K562 (cell line): ENCODE results near the gene C5AR2. TPM values are rescaled to one million over a fixed set of nuclear protein-coding genes. Genes with fewer than 3 reads are reported as not detected.
A peak's percentile ranks its signal among the peaks of the same experiment; 100 is the strongest.

ENCODE experiments used
- ATAC-seq: fragments of 200-7000 bp; cut with Tn5 transposase; 3 replicates; pipeline ENCODE4 v1.9.1; 2020; ENCODE audit warnings: moderate library complexity
- BruUV-seq: library from RNA; stranded (reverse); fragments of 400-500 nt; replicated peaks from 2 replicates; lab custom pipeline; 2021; lab: Mats Ljungman, UMichigan
- CTCF ChIA-PET: fragments of 300-600 bp; formaldehyde crosslinking; extraction: SDS; loops from one replicate; lab custom pipeline; 2021; ENCODE audit warnings: low intra/inter-chr PET ratio; lab: Yijun Ruan, JAX
- POLR2A ChIA-PET: fragments of 300-600, 350-650 bp; sonication (Branson Sonifier 250); formaldehyde crosslinking; extraction: SDS; loops from one replicate; lab custom pipeline; 2021; ENCODE audit warnings: antibody characterized with exemption, inconsistent platforms; lab: Yijun Ruan, JAX
- DNase-seq, 4 experiments: peaks; one replicate each; pipeline versions ENCODE4 v3.0.0 to v3.0.0-alpha.2; 2011 to 2018; ENCODE audit warnings: low spot score in 3 of 4, mixed read lengths in 3 of 4; ENCODE audit errors: extremely low read depth in 1 of 4
- FAIRE-seq: peaks from 2 replicates; lab custom pipeline; 2011; peaks lifted over from hg19 to GRCh38; lab: Jason Lieb, UNC
- H2AFZ ChIP-seq: 2 replicates; pipeline ENCODE4 v1.6.0; 2011; ENCODE audit warnings: low read depth, low read length, control low read depth, inconsistent platforms
- H3K27ac ChIP-seq: fragments of 200-600 bp; 3 replicates; pipeline ENCODE4 v1.8.0; 2011; ENCODE audit warnings: low read depth, mild to moderate bottlenecking, control low read depth, inconsistent platforms, low read length, moderate library complexity, mixed read lengths; ENCODE audit errors: extremely low read depth
- H3K27me3 ChIP-seq, 2 experiments: fragments of 300-600 bp in 1 of 2; 2 replicates in 1 of 2; 3 replicates in 1 of 2; pipeline versions ENCODE4 v1.6.0 to v1.8.0; 2011; ENCODE audit warnings: inconsistent platforms in 2 of 2, low read length in 2 of 2, mild to moderate bottlenecking in 1 of 2, mixed read lengths in 1 of 2, moderate library complexity in 1 of 2; ENCODE audit not compliant: control insufficient read depth in 2 of 2, insufficient read depth in 2 of 2
- H3K36me3 ChIP-seq: fragments of 300-600 bp; 3 replicates; pipeline ENCODE4 v1.8.0; 2011; ENCODE audit warnings: mild to moderate bottlenecking, low read length, inconsistent platforms; ENCODE audit not compliant: control insufficient read depth, insufficient read depth
- H3K4me1 ChIP-seq, 2 experiments: fragments of 200-600 bp in 1 of 2; replicated peaks in 1 of 2; 2 replicates in 1 of 2; 3 replicates in 1 of 2; pipeline versions ENCODE4 v1.5.1 to v1.8.0; 2011; ENCODE audit warnings: inconsistent platforms in 2 of 2, low read length in 2 of 2, mild to moderate bottlenecking in 1 of 2, mixed read lengths in 1 of 2, moderate library complexity in 1 of 2; ENCODE audit not compliant: control insufficient read depth in 2 of 2, insufficient read depth in 2 of 2
- H3K4me2 ChIP-seq: 2 replicates; pipeline ENCODE4 v1.6.1; 2011; ENCODE audit warnings: low read length, control low read depth, inconsistent platforms, mixed read lengths; ENCODE audit not compliant: insufficient read depth
- H3K4me3 ChIP-seq: fragments of 200-600 bp; sonication (generic), shearing (Covaris generic); 2 replicates; pipeline ENCODE4 v1.5.1; 2016; ENCODE audit warnings: control low read depth, inconsistent platforms
- H3K79me2 ChIP-seq: fragments of 200-600 bp; 3 replicates; pipeline ENCODE4 v1.8.0; 2011; ENCODE audit warnings: low read length, inconsistent platforms; ENCODE audit not compliant: control insufficient read depth, insufficient read depth
- H3K9ac ChIP-seq, 2 experiments: 2 replicates each; pipeline versions ENCODE4 v1.6.0 to v1.6.1; 2011; ENCODE audit warnings: low read depth in 2 of 2, low read length in 2 of 2, control low read depth in 1 of 2, inconsistent platforms in 1 of 2, mild to moderate bottlenecking in 1 of 2, mixed read lengths in 1 of 2; ENCODE audit not compliant: insufficient read depth in 1 of 2
- H3K9me1 ChIP-seq: one replicate; pipeline ENCODE4 v1.6.0; 2011; ENCODE audit warnings: inconsistent platforms, mild to moderate bottlenecking, low read length, moderate library complexity; ENCODE audit not compliant: control insufficient read depth, insufficient read depth
- H3K9me3 ChIP-seq: replicated peaks from 2 replicates; pipeline ENCODE4 v1.5.1; 2011; ENCODE audit warnings: low read depth, low read length, inconsistent platforms; ENCODE audit not compliant: control insufficient read depth, insufficient read depth
- H4K20me1 ChIP-seq: replicated peaks from 2 replicates; pipeline ENCODE4 v1.6.1; 2011; ENCODE audit warnings: low read length, inconsistent platforms, mixed read lengths; ENCODE audit not compliant: control insufficient read depth, insufficient read depth
- C11orf30 ChIP-seq: fragments of 450-650 bp; IDR thresholded peaks from 2 replicates; pipeline ENCODE4 v1.6.1; 2016; ENCODE audit warnings: low read depth, mild to moderate bottlenecking
- NFYB ChIP-seq: IDR thresholded peaks from 2 replicates; pipeline ENCODE4 v1.6.1; 2011; ENCODE audit warnings: mild to moderate bottlenecking, moderate library complexity; ENCODE audit not compliant: insufficient read length; ENCODE audit errors: extremely low read depth
- POLR2B ChIP-seq: fragments of 450-650 bp; IDR thresholded peaks from 2 replicates; pipeline ENCODE4 v1.6.1; 2018; ENCODE audit warnings: low read depth; ENCODE audit not compliant: partially characterized antibody
- ZBED1 ChIP-seq: IDR thresholded peaks from 2 replicates; pipeline ENCODE4 v1.6.1; 2014
- ZFP36 ChIP-seq: fragments of 150-350 bp; IDR thresholded peaks from 2 replicates; pipeline ENCODE4 v1.6.1; 2018; ENCODE audit warnings: low read length, low read depth; ENCODE audit not compliant: partially characterized antibody
- WGBS: fragments of 100-300 bp; shearing (Covaris generic); methylation state at CpG from one replicate; pipeline ENCODE4 v1.1.6; 2016; ENCODE audit warnings: low coverage, mixed read lengths; ENCODE audit not compliant: insufficient coverage; ENCODE audit errors: missing lambda C conversion rate; 5-methylcytosine and 5-hydroxymethylcytosine counted together
- in situ Hi-C: fragments of 300-500 bp; cut with MboI; formaldehyde crosslinking; loops from 4 replicates; pipeline ENCODE4 v1.15.0; 2018; ENCODE audit warnings: inconsistent platforms, mixed read lengths
- intact Hi-C: fragments of 100-400 bp; cut with micrococcal nuclease; formaldehyde crosslinking; loops from 2 replicates; pipeline ENCODE4 v1.14.2; 2022
- polyA plus RNA-seq, 8 experiments: library from polyadenylated mRNA; depleted of rRNA in 4 of 8; stranded (reverse) in 5 of 8; unstranded in 3 of 8; fragments of >200 nt; fragmentation: Nextera tagmentation in 2 of 8; fragmentation: Illumina TruSeq in 1 of 8; extraction: Ambion mirVana in 2 of 8; extraction: Trizol in 1 of 8; gene quantifications; 2 replicates each; pipeline versions ENCODE4 v1.2.1 to v1.2.3, GENCODE V29; 2011 to 2014; ENCODE audit warnings: inconsistent platforms in 1 of 8, missing spikeins in 1 of 8
- total RNA-seq, 7 experiments: library from RNA; depleted of rRNA in 6 of 7; stranded (reverse); fragments of >200 nt in 6 of 7; fragmentation: Illumina TruSeq in 2 of 7; extraction: Trizol in 2 of 7; gene quantifications; 2 replicates each; pipeline versions ENCODE4 v1.2.1 to v1.2.3, GENCODE V29; 2011 to 2021; ENCODE audit warnings: low replicate concordance in 1 of 7
- TF ChIP-seq, protein P1 (sequence below), 2 experiments: fragments of 450-650 bp; formaldehyde crosslinking in 1 of 2; IDR thresholded peaks; 2 replicates each; pipeline versions ENCODE4 v1.4.0 to v1.6.1; 2014 to 2020; ENCODE audit warnings: mild to moderate bottlenecking in 2 of 2, borderline replicate concordance in 1 of 2, low read depth in 1 of 2
- TF ChIP-seq, protein P2 (sequence below): fragments of 450-650 bp; IDR thresholded peaks from 2 replicates; pipeline ENCODE4 v1.6.1; 2018; ENCODE audit not compliant: partially characterized antibody

The C5AR2 gene
- total and polyA plus RNA-seq, 9 of the 15 experiments (the other 6 are each of a cell fraction or from before 2014, with no cell fraction given) = 0.01 to 1.1 (median 0.13) TPM

DNA sequence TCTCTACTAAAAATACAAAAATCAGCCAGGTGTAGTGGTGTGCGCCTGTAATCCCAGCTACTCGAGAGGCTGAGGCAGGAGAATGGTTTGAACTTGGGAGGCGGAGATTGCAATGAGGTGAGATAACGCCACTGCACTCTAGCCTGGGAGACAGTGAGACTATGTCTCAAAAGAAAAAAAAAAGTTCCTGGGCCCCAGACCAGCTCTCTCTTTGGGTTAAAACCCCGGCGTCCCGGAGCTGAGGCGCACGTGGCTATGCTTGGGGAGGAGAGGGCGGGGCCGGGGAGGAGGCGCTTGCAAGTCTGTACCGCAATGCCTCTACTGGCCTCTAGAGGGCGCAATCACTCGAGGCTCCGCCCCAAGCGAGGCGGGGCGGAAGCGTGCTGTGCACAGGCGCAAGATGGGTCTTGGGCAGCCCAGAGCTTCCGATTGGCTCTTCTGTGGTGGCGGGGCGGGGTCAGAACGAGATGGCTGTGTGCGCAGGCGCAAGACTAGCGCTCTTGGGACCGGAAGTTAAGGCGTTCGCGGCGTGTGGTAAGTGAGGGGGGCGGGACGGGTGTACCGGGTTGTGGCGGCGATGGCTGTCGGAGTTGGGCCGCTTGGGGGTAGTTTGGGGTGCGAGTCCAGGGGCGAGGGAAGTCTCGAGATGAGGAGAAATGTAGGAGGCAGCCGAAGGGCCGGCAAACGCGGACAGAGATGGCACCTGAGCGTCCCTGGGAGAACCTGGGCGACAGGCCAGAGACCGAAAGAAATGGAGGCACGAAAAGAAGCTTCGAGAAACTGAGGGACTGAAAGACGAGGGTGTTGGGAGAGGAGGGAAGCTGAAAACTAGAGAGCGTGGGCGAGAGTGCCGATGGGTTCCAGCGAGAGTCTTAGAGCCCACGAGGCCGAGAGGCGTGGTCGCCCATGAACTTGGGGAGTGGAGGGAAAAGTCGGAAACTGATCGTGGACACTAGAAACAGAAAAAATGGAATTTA is 17.1 kb downstream of the C5AR2 start, which contains the start of gene DHX34:
TSS of gene DHX34 (plus strand) at position 497 of the 977 bp plus-strand sequence. CDS start 3,716 bp downstream, outside the sequence.
- under 1% methylated on average over 52 of the region's 63 CpGs for WGBS
- Histone ChIP-seq H3K9ac (peak within 1 kb of the TSS; percentile 94), H3K9me3 (no peaks in the 10 kb centered on the region), H2AFZ (peak within 1 kb of the TSS; percentile 82), H3K9me1 (no peaks in the 10 kb centered on the region), H4K20me1 (peaks cover 3% of the 10 kb centered on the region; the same call in 1 of the 2 replicates), H3K4me1 (peaks cover 26 to 32% of the 10 kb centered on the region in 2 experiments), H3K4me2 (peak within 1 kb of the TSS; percentile 98), H3K4me3 (peak within 1 kb of the TSS; percentile 77), H3K27ac (peak within 1 kb of the TSS; percentile 82), H3K79me2 (peaks cover 48% of the 10 kb centered on the region), H3K36me3 (peaks cover 33% of the 10 kb centered on the region; the same call in 2 of the 3 replicates), H3K27me3 (no peaks in the 10 kb centered on the region)
- intact Hi-C loops (loop anchor here (2.0 to 5.0 kb wide), 2 partner anchors 14 to 42 kb away; partner anchors contain the start of gene C5AR1), in situ Hi-C loops (no loop called here)
- peak; percentile 99 to 100 (median 100) for DNase-seq
- BruUV-seq = no TSS peak
- peak; percentile 98 for ATAC-seq
- ChIA-PET CTCF (no interaction called here), POLR2A (interaction anchor here (0.6 to 2.0 kb wide), 15 partner anchors 9 to 326 kb away, joined by 3 to 16 read pairs (median 4); partner anchors contain the start of gene ZC3H4)
- FAIRE-seq = peak; percentile 92
- TF ChIP-seq C11orf30 (0 out of 2 replicates have a peak, but pooled peaks have one; percentile 24), NFYB (peak; percentile 87), POLR2B (peak; percentile 88), ZBED1 (0 out of 2 replicates have a peak, but pooled peaks have one; percentile 24), ZFP36 (no peak)
- TF ChIP-seq, protein P1, sequence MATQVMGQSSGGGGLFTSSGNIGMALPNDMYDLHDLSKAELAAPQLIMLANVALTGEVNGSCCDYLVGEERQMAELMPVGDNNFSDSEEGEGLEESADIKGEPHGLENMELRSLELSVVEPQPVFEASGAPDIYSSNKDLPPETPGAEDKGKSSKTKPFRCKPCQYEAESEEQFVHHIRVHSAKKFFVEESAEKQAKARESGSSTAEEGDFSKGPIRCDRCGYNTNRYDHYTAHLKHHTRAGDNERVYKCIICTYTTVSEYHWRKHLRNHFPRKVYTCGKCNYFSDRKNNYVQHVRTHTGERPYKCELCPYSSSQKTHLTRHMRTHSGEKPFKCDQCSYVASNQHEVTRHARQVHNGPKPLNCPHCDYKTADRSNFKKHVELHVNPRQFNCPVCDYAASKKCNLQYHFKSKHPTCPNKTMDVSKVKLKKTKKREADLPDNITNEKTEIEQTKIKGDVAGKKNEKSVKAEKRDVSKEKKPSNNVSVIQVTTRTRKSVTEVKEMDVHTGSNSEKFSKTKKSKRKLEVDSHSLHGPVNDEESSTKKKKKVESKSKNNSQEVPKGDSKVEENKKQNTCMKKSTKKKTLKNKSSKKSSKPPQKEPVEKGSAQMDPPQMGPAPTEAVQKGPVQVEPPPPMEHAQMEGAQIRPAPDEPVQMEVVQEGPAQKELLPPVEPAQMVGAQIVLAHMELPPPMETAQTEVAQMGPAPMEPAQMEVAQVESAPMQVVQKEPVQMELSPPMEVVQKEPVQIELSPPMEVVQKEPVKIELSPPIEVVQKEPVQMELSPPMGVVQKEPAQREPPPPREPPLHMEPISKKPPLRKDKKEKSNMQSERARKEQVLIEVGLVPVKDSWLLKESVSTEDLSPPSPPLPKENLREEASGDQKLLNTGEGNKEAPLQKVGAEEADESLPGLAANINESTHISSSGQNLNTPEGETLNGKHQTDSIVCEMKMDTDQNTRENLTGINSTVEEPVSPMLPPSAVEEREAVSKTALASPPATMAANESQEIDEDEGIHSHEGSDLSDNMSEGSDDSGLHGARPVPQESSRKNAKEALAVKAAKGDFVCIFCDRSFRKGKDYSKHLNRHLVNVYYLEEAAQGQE (IDR thresholded peaks at IDR 0.05; ENCODE audit: borderline replicate concordance) = peak; percentile 51; the same call in 1 of the 2 replicates
- TF ChIP-seq, protein P1 (CRISPR knock-in tag; IDR thresholded peaks at IDR 0.05; ENCODE audit: low read depth) = no peak
- TF ChIP-seq, protein P2, sequence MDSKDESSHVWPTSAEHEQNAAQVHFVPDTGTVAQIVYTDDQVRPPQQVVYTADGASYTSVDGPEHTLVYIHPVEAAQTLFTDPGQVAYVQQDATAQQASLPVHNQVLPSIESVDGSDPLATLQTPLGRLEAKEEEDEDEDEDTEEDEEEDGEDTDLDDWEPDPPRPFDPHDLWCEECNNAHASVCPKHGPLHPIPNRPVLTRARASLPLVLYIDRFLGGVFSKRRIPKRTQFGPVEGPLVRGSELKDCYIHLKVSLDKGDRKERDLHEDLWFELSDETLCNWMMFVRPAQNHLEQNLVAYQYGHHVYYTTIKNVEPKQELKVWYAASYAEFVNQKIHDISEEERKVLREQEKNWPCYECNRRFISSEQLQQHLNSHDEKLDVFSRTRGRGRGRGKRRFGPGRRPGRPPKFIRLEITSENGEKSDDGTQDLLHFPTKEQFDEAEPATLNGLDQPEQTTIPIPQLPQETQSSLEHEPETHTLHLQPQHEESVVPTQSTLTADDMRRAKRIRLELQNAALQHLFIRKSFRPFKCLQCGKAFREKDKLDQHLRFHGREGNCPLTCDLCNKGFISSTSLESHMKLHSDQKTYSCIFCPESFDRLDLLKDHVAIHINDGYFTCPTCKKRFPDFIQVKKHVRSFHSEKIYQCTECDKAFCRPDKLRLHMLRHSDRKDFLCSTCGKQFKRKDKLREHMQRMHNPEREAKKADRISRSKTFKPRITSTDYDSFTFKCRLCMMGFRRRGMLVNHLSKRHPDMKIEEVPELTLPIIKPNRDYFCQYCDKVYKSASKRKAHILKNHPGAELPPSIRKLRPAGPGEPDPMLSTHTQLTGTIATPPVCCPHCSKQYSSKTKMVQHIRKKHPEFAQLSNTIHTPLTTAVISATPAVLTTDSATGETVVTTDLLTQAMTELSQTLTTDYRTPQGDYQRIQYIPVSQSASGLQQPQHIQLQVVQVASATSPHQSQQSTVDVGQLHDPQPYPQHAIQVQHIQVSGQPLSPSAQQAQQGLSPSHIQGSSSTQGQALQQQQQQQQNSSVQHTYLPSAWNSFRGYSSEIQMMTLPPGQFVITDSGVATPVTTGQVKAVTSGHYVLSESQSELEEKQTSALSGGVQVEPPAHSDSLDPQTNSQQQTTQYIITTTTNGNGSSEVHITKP = peak; percentile 63
